D721Med (cell line): ENCODE results near the gene CD55.

Experiments used
- DNase-seq: peaks from one replicate; pipeline ENCODE4 v3.0.0; 2011; ENCODE audit warnings: low spot score; ENCODE audit not compliant: insufficient read length
- FAIRE-seq: peaks from 2 replicates; lab custom pipeline; 2011; peaks lifted over from hg19 to GRCh38; lab: Jason Lieb, UNC
- TF ChIP-seq, protein P1 (sequence below): IDR thresholded peaks from 2 replicates; pipeline ENCODE4 v1.5.1; 2012; ENCODE audit warnings: mild to moderate bottlenecking, control low read depth; ENCODE audit not compliant: insufficient read depth; ENCODE audit errors: missing control alignments

Gene CD55

DNA sequence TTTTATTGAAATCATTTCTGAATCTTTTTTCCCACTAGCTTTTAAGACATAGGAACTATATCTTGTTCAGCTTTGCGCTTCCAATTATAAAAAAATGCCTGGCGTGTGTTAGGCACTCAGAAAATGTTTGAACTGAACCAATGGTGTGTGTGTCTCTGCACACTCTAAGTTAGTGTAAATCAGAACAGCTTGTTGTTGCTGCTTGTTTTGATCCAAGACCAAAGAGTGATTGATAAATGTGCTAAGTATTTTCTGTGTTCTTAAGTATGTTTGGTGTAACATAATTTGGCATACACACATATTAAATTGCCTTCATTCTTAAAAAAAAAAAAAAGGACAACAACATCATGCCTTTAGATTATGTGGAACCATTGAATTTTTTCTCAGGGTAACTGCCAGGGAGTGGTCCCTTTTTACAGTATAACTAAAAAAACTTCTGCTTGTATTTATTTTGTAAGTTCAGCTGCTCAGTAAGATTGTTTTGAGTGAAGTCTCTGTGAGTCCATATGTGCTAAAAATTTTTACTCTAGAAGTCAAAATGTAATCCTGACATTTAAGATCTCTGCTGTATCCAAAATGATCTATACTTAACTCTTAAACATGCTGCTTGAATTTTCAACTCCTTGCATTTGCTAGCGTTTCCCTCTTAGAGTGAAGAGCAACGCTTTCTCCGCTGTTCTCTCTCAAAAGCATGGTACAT, 8.7 kb downstream of the CD55 start:
- no peak for FAIRE-seq
- no peak for DNase-seq
- TF ChIP-seq, protein P1, sequence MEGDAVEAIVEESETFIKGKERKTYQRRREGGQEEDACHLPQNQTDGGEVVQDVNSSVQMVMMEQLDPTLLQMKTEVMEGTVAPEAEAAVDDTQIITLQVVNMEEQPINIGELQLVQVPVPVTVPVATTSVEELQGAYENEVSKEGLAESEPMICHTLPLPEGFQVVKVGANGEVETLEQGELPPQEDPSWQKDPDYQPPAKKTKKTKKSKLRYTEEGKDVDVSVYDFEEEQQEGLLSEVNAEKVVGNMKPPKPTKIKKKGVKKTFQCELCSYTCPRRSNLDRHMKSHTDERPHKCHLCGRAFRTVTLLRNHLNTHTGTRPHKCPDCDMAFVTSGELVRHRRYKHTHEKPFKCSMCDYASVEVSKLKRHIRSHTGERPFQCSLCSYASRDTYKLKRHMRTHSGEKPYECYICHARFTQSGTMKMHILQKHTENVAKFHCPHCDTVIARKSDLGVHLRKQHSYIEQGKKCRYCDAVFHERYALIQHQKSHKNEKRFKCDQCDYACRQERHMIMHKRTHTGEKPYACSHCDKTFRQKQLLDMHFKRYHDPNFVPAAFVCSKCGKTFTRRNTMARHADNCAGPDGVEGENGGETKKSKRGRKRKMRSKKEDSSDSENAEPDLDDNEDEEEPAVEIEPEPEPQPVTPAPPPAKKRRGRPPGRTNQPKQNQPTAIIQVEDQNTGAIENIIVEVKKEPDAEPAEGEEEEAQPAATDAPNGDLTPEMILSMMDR: no peak

- TF ChIP-seq, protein P1: no peak
- DNase-seq (no peak), FAIRE-seq (no peak)
These were observed 10.2 kb downstream of the CD55 start for GRCh38 chr1:207331354-207332313.

DNA sequence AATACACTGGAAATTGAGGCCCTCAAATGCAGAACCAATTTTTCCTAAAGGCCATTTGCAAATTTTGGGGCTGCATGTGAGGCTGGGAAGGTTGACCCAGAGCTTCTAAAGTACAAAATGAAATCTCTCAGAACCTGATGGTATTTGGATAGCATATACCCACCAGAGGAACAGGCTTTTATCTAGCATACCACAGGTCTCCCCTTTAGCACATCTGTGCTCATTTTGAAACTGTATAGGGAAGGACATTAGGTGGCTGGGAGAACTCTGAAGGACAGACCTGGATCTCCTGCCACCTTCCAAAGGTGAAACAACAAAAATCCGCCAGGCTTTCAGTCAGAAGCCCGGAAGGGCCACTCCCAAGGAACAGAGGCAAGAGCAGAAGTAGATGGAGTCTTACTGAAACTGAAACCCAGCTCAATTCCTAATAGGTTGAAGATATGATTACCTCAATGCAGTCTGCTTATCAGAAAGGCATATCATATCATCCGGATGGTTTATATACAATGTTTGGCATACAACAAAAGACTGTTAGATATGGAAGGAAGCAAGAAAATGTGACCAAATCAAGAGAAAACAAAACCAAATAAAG, 11.6 kb downstream of the CD55 start:
- TF ChIP-seq, protein P1: no peak
- FAIRE-seq (no peak), DNase-seq (no peak)

DNA sequence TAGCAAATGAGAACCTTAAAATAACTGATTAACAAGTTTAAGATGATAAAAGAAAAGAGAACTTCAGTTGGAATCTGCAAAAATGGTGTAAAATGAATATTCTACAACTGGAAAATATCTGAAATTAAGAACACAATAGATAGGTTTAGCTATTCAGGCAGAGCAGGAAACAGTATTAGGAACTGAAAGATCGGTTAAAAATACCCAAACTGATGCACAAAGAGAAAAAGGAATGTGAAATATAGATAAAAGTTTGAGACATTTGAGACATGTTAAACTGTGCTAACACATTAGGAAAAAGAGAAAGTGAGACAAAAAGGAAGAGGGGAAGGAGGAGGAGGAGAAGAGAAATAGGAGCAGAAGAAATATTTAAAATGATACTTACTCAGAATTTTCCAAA, 12.1 kb downstream of the CD55 start:
- DNase-seq (no peak), FAIRE-seq (no peak)
- TF ChIP-seq, protein P1: no peak

- TF ChIP-seq, protein P1: no peak
- no peak for DNase-seq
- FAIRE-seq: no peak
These were observed 12.9 kb downstream of the CD55 start for GRCh38 chr1:207334337-207334736.

DNA sequence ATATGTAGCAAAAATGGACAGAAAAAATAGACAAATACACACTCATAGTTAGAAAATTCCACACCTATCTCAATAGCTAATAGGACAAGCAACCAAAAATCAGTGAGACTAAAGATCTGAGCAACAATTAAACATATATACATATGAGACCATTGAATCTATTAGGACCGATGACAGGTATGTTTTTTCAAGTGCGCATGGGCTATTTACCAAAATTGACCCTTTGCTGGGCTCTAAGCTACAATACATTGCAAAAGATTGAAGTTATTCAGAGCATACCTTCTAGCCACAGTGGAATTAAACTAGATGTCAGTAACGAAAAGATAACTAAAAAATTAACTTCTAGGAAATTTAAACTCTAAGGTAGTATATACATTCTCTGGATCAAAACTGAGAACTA, 13.7 kb downstream of the CD55 start:
- DNase-seq (no peak), FAIRE-seq (no peak)
- TF ChIP-seq, protein P1: no peak
